ENCODE measurements around the gene TMSB15A. TPM values are rescaled to one million over a fixed set of nuclear protein-coding genes. Genes with fewer than 3 reads are reported as not detected.

TMSB15A gene
- total RNA-seq (2022; extraction: Qiagen RNA extraction; ENCODE audit: low read depth): 0.15 to 1.1 TPM (median 0.71 TPM) in 5 replicates

GRCh38 chrX:102515975-102516941, at the start of gene TMSB15A:
TMSB15A (minus strand) TSS chrX:102516739.

GRCh38 chrX:102471762-102472220, 44.7 kb downstream of the TMSB15A start, which contains the start of gene TCP11X2:
TCP11X2 (minus strand) TSS chrX:102471812.

Other genes starting within 250 kb of the TMSB15A start
- gene NXF2B, start 76.7 kb downstream of the TMSB15A start, total RNA-seq (2022; extraction: Qiagen RNA extraction; ENCODE audit: low read depth): not detected in 5 replicates
- gene TCP11X2, start 44.9 kb downstream of the TMSB15A start, total RNA-seq (2022; extraction: Qiagen RNA extraction; ENCODE audit: low read depth): not detected in 5 replicates
- 8.6 to 18.3 TPM (median 11.6 TPM) in 5 replicates for gene ARMCX5, start 82.8 kb upstream of the TMSB15A start, total RNA-seq (2022; extraction: Qiagen RNA extraction; ENCODE audit: low read depth)
- 0.29 to 0.40 TPM (median 0.30 TPM) in 5 replicates for gene GPRASP1, start 134.7 kb upstream of the TMSB15A start, total RNA-seq (2022; extraction: Qiagen RNA extraction; ENCODE audit: low read depth)
- gene GPRASP2, start 195.7 kb upstream of the TMSB15A start, total RNA-seq (2022; extraction: Qiagen RNA extraction; ENCODE audit: low read depth): 4.7 to 7.3 TPM (median 5.6 TPM) in 5 replicates
- 2.9 to 4.9 TPM (median 4.3 TPM) in 5 replicates for gene GPRASP3, start 204.0 kb upstream of the TMSB15A start, total RNA-seq (2022; extraction: Qiagen RNA extraction; ENCODE audit: low read depth)

All from A549 treated with DMSO at 1 μM for 4 hours (cell line).